GM12875 (cell line): Measurements from ENCODE around the gene SERF2.
A peak's percentile ranks its signal among the peaks of the same experiment; 100 is the strongest.
"Not testable (repeated sequence)": the region's sequence is repeated elsewhere in the genome, so short reads cannot be mapped to it uniquely, and the experiment has no call there.

Experiments
- H3K4me3 ChIP-seq: one replicate; pipeline ENCODE4 v1.5.1; 2011; ENCODE audit warnings: low read depth, low read length, control low read depth
- TF ChIP-seq, protein P1 (sequence below): IDR thresholded peaks from 2 replicates; pipeline ENCODE4 v1.5.1; 2011; ENCODE audit warnings: low read depth, mild to moderate bottlenecking, control low read depth, inconsistent platforms, low read length, moderate library complexity, borderline replicate concordance; ENCODE audit not compliant: insufficient read depth

The SERF2 gene

DNA sequence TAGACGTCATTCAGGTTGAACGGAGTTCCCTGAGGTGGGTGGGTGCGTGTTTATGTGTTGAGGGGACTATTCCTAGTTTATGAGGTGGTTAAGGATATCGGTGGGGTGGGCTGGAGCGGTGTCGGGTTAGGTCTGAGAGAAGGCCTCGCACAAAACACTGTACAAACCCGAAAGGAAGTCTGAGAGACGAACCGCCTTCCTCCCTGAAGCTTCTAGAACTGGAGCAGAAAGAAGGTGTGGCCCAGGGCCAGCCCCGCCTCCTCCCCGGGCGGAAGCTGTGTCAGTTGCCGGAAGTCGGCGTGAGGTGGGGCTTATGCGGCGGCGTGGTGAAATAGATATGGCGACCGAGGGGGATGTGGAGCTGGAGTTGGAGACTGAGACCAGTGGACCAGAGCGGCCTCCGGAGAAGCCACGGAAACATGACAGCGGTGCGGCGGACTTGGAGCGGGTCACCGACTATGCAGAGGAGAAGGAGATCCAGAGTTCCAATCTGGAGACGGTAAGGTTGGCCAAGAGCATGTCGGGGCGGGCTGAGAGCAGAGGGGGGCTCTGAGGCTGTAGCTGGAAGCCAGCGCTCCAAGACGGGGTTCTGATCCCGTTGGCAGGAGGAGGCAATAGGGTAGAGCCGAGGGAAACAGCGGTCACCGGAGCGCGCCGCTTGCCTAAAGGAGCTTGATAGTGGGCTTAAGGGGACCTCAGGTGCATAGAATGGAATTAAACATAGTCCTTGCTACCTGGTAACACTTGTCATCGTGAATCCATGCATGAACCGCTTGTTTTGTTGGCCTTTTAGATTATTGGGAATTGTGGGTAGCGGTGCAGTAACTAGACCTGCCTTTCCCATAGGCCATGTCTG lies 8.4 kb downstream of the SERF2 start, which contains the start of gene HYPK:
Gene HYPK, plus strand, starts transcription at position 314 of the 856 bp plus-strand sequence. Its CDS starts 24 bp downstream, at position 338.
- TF ChIP-seq, protein P1, sequence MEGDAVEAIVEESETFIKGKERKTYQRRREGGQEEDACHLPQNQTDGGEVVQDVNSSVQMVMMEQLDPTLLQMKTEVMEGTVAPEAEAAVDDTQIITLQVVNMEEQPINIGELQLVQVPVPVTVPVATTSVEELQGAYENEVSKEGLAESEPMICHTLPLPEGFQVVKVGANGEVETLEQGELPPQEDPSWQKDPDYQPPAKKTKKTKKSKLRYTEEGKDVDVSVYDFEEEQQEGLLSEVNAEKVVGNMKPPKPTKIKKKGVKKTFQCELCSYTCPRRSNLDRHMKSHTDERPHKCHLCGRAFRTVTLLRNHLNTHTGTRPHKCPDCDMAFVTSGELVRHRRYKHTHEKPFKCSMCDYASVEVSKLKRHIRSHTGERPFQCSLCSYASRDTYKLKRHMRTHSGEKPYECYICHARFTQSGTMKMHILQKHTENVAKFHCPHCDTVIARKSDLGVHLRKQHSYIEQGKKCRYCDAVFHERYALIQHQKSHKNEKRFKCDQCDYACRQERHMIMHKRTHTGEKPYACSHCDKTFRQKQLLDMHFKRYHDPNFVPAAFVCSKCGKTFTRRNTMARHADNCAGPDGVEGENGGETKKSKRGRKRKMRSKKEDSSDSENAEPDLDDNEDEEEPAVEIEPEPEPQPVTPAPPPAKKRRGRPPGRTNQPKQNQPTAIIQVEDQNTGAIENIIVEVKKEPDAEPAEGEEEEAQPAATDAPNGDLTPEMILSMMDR, result no peak
- H3K4me3 ChIP-seq, result peak within 1 kb of the TSS; percentile 81

DNA sequence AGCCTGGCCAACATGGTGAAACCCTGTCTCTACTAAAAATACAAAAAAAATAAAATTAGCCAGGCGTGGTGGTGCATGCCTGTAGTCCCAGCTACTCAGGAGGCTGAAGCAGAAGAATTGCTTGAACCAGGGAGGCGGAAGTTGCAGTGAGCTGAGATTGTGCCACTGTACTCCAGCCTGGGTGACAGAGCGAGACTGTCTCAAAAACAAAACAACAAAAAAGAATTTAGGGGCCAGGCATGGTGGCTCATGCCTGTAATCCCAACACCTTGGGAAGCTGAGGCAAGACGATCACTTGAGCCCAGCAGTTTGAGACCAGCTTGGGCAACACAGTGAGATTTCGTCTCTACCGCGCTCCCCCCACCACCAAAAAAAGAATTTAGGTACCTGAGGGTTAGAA lies 10.6 kb downstream of the SERF2 start:
- H3K4me3 ChIP-seq, result not testable (repeated sequence)

DNA sequence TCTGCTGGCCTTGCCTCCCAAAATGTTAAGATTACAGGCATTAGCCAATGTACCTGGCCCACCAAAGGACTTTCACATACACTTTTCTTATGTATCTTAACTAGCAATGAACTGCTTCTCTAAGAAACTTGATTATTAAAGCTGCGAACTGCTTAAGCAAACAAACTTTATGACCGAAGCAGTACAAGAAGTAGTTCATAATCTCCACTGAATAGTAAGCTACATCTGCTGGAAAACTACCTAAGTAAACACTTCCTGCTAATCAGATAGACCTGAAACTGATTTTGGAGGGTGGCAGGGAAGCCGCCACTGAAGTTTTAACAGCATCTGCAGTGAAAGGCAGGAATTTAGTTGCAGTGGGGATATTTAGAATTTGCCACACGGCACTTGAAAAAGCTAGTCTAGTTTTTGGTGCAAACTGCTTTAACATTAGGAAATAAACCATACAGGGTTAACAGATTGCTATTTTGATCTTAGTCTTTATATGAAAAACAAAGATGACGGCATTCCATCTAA lies 16.4 kb downstream of the SERF2 start:
- TF ChIP-seq, protein P1, result no peak
- H3K4me3 ChIP-seq, result no peak overlapping the region

DNA sequence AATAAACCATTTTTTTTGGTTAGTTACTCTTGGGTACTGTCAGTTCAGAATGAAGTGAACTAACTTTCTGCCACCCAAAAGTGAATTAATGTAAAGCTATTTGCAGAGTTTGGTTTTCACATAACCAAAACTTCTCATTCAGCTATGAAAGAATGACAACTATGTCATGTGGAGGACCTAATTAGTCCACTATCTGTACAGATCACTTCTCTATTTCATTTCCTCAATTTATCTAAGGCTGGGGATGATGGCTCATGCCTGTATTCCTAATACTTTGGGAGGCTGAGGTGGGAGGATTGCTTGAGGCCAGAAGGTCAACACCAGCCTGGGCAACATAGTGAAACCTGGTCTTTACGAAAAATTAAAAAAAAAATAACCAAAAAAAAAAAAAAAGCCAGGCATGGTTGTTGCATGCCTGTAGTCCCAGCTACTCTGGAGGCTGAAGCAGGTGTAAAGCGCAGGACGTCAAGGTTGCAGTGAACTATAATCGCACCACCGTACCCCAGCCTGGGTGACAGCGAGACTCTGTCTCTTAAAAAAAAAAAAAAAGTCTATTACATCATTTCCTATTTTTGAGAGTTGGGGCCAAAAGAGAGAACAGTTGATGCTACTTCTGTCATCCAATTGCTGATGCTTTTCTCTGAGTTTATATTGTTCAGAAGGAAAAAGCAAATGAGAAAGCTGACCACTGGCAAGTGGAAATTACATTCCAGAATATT lies 17.0 kb downstream of the SERF2 start:
- H3K4me3 ChIP-seq, result no peak overlapping the region
- TF ChIP-seq, protein P1, result no peak

DNA sequence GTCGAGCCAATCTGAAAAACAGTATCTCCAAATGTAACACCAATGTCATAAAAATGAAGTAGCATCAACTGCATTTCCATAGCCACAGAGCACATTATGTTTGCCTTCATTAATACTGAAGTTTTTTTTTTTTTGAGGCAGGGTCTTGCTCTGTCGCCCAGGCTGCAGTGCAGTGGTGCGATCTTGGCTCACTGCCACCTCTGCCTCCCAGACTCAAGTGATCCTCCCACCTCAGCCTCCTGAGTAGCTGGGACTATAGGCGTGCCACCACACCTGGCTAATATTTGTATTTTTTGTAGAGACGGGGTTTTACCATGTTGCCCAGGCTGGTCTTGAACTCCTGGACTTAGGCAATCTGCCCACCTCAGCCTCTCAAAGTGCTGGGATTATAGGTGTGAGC lies 22.9 kb downstream of the SERF2 start:
- not testable (repeated sequence) for H3K4me3 ChIP-seq

DNA sequence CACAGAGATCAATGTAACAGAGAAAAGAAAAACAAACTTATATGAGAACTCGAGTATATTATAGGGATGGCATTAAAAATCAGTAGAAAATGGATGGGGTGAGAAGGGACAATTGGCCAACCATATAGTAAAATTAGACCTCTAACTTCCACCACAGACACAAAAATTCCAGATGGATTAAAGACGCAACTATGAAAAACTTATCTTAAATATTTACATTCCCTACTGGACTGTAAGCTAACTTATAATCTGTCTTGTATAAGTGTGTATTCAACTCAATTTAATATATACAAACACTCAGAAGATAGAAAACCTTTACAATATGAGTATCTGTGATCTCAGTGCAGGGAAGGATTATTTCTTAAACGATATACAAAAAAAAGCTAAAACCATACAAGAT lies 29.4 kb downstream of the SERF2 start:
- H3K4me3 ChIP-seq, result no peak overlapping the region
- TF ChIP-seq, protein P1, result no peak

DNA sequence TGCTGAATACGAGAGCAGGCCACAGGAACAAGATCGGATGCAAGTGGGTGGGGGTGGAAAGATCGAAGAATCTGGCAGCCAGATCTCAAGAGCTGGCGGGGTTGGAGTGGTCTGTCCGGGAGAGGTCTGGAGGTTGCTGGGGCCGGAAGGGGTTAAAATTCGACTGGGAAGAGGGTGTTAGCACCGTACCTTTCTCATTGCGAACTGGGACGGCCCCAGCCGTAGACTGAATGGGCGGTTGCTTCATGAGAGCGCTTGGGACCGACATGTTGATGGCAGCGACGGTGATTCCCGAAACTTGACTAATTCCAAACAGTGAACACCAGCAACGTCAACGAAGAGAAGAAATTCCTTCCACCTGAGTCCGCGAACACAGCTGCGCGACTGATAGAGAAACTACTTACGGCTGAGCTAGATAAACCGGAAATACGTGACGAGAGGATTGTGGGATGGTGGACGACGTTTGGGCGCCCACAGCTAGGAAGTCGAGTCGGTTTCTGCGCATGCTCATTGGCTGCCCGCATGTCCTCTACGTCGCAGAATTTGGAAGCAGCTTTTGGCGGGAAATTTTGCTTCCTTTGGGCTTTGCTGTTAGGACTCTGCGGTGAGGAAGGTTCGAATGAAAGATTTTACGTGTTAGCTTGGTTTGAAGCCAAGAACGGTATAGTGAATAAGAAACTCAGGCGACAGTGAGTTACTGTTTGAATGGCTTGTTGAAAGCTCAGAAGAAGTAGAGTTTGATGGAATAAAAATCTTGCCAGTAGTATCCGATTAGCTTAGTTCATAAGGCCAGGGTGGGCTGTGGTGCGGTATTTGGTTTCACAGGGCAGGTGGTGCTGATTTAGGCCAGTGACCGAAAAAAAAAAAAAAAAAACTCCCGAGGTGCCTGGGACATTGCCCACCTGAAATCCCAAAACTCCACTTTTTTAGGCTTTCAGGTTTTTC lies 32.5 kb downstream of the SERF2 start, which contains the start of gene MFAP1:
Gene MFAP1, minus strand, starts transcription at position 389 of the 945 bp plus-strand sequence. Its CDS starts 121 bp downstream, at position 268.
- TF ChIP-seq, protein P1, result no peak
- H3K4me3 ChIP-seq, result peak within 1 kb of the TSS; percentile 74

DNA sequence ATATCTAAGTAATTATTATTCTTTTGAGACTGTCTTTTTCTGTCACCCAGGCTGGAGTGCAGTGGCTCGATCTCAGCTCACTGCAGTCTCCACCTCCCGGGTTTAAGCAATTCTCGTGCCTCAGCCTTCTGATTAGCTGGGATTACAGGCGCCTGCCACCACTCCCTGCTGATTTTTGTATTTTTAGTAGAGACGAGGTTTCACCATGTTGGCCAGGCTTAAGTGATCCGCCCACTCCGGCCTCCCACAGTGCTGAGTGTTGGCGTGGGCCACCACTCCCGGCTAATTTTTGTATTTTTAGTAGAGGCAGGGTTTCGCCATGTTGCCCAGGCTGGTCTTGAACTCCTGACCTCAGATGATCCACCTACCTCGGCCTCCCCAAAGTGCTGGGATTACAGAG lies 33.2 kb downstream of the SERF2 start:
- not testable (repeated sequence) for H3K4me3 ChIP-seq
